ENCODE results near the gene PTPRCAP. TPM values are rescaled to one million over a fixed set of nuclear protein-coding genes. Genes with fewer than 3 reads are reported as not detected.

The PTPRCAP gene
- total RNA-seq, 4 donors from 2014 or later, result 5.6 to 7.2 (median 6.4) TPM

DNA sequence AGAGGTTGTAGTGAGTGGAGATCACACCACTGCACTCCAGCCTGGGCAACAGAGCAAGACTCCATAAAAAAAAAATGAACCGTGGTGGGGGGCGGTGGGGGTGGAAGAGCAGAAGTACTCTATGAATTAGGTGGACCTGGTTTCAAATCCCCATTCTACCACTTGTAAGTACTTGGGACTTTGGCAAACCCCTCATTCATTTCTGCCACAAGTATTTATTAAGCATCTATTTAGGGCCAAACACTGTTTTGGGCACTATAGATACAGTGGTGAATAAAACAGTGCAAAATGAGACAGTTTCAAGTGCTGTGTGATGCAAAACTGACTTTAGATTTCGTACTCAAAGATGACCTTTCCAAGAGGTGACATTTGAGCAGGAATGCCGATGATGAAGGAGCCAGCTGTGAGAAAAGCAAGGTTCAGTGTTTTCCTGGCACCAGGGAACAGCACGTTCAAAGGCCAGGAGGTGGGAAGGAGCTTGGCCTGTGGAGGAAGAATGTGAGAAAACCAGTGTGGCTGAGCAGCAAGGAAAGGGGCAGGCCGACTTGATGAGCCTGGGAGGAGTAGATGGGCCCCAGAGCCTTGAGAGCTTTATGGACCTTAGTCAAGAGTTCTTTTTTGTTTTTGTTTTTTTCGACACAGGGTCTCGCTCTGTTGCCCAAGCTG lies 33.0 kb upstream of the PTPRCAP start:
- 72 to 77% methylated on average over 8 of the region's 8 CpGs for WGBS, 2 donors
- no peak for DNase-seq
- Histone ChIP-seq H3K9me3 (no peaks in the 10 kb centered on the region), H3K27ac (no peak overlapping the region), H3K36me3 (no peaks in the 10 kb centered on the region), H3K27me3 (no peaks in the 10 kb centered on the region), H3K4me1 (peaks cover 19 to 35% of the 10 kb centered on the region in 2 donors), H3K4me3 (replicated peaks in 1 of 3) (no peak overlapping the region)
- intact Hi-C loops (cut with DNase I), result no loop called here
- TF ChIP-seq, protein P1, sequence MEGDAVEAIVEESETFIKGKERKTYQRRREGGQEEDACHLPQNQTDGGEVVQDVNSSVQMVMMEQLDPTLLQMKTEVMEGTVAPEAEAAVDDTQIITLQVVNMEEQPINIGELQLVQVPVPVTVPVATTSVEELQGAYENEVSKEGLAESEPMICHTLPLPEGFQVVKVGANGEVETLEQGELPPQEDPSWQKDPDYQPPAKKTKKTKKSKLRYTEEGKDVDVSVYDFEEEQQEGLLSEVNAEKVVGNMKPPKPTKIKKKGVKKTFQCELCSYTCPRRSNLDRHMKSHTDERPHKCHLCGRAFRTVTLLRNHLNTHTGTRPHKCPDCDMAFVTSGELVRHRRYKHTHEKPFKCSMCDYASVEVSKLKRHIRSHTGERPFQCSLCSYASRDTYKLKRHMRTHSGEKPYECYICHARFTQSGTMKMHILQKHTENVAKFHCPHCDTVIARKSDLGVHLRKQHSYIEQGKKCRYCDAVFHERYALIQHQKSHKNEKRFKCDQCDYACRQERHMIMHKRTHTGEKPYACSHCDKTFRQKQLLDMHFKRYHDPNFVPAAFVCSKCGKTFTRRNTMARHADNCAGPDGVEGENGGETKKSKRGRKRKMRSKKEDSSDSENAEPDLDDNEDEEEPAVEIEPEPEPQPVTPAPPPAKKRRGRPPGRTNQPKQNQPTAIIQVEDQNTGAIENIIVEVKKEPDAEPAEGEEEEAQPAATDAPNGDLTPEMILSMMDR (IDR thresholded peaks at IDR 0.05), result no peak
- TF ChIP-seq POLR2A (IDR thresholded peaks at IDR 0.05), result no peak

GRCh38 chr11:67469508-67469811 lies 32.0 kb upstream of the PTPRCAP start:
- no peak for DNase-seq

GRCh38 chr11:67468759-67469507 lies 31.5 kb upstream of the PTPRCAP start, which contains the start of gene TMEM134:
Gene TMEM134 (minus strand): TSS chr11:67469251. CDS start chr11:67469192, 59 bp downstream.
- H3K9me3 ChIP-seq, result no peaks in the 10 kb centered on the region
- intact Hi-C loops (cut with DNase I), result loop anchor here (5.0 to 10.0 kb wide), 2 partner anchors 47 to 74 kb away; partner anchors contain the start of gene RAD9A
- peaks cover 23 to 48% of the 10 kb centered on the region in 2 donors for H3K4me1 ChIP-seq
- WGBS, 2 donors, result 0% methylated on average over 2 to 9 of the region's 76 CpGs
- peak within 1 kb of the TSS; percentile 82 to 85 (median 84) for H3K27ac ChIP-seq
- TF ChIP-seq POLR2A (IDR thresholded peaks at IDR 0.05), result peak; percentile 8 to 78
- TF ChIP-seq, protein P1 (IDR thresholded peaks at IDR 0.05), result peak in 5 of 6 experiments; percentile 9 to 49 (median 34)
- DNase-seq, result peak; percentile 91
- no peaks in the 10 kb centered on the region for H3K36me3 ChIP-seq
- no peaks in the 10 kb centered on the region for H3K27me3 ChIP-seq
- peak within 1 kb of the TSS; percentile 66 to 92 (median 82) for H3K4me3 ChIP-seq (replicated peaks in 1 of 3)

More at GRCh38 chr11:67469508-67469811, 32.0 kb upstream of the PTPRCAP start:
- Histone ChIP-seq H3K4me1 (peaks cover 19 to 42% of the 10 kb centered on the region in 2 donors), H3K4me3 (replicated peaks in 1 of 3) (peak overlapping the region; percentile 38 to 66 (median 49)), H3K27me3 (no peaks in the 10 kb centered on the region), H3K36me3 (no peaks in the 10 kb centered on the region), H3K27ac (peak overlapping the region; percentile 82 to 85 (median 84)), H3K9me3 (no peaks in the 10 kb centered on the region)
- intact Hi-C loops (cut with DNase I), result loop anchor here (5.0 to 10.0 kb wide), 2 partner anchors 47 to 75 kb away; partner anchors contain the start of gene RAD9A
- TF ChIP-seq, protein P1 (IDR thresholded peaks at IDR 0.05), result no peak
- peak in 1 of 2 donors; percentile 10 for TF ChIP-seq POLR2A (IDR thresholded peaks at IDR 0.05)
- 12 to 14% methylated on average over 9 of the region's 9 CpGs for WGBS, 2 donors

GRCh38 chr11:67468456-67468758 lies 30.9 kb upstream of the PTPRCAP start:
- peak overlapping the region; percentile 39 to 75 (median 67) for H3K27ac ChIP-seq

More at GRCh38 chr11:67468456-67468758, 30.9 kb upstream of the PTPRCAP start:
- no peaks in the 10 kb centered on the region for H3K36me3 ChIP-seq
- 4 to 17% methylated on average over 3 to 5 of the region's 6 CpGs for WGBS, 2 donors
- no peaks in the 10 kb centered on the region for H3K27me3 ChIP-seq
- no peaks in the 10 kb centered on the region for H3K9me3 ChIP-seq
- TF ChIP-seq, protein P1 (IDR thresholded peaks at IDR 0.05), result no peak
- no peak for TF ChIP-seq POLR2A (IDR thresholded peaks at IDR 0.05)
- DNase-seq, result no peak
- peak overlapping the region; percentile 66 to 92 (median 82) for H3K4me3 ChIP-seq (replicated peaks in 1 of 3)
- H3K4me1 ChIP-seq, result peaks cover 25 to 52% of the 10 kb centered on the region in 2 donors
- intact Hi-C loops (cut with DNase I), result loop anchor here (5.0 to 10.0 kb wide), 2 partner anchors 46 to 74 kb away; partner anchors contain the start of gene RAD9A
